HCT116 (cell line): ENCODE results near the gene MARCHF3. TPM values are rescaled to one million over a fixed set of nuclear protein-coding genes. Genes with fewer than 3 reads are reported as not detected.
"Not testable (repeated sequence)": the region's sequence is repeated elsewhere in the genome, so short reads cannot be mapped to it uniquely, and the experiment has no call there.

Source experiments
- ATAC-seq: fragments of 200-7000 bp; cut with Tn5 transposase; 2 replicates; pipeline ENCODE4 v1.9.1; 2020; ENCODE audit warnings: mild to moderate bottlenecking, moderate library complexity
- BruUV-seq: library from RNA; stranded (reverse); fragments of 400-500 nt; replicated peaks from 2 replicates; lab custom pipeline; 2021; lab: Mats Ljungman, UMichigan
- CTCF ChIA-PET: fragments of 300-600 bp; sonication (Branson Sonifier 250); formaldehyde crosslinking; loops from one replicate; lab custom pipeline; 2021; ENCODE audit warnings: antibody characterized with exemption; lab: Charles Lee
- POLR2A ChIA-PET: fragments of 300-600, 350-600 bp; sonication (Branson Sonifier 250); formaldehyde crosslinking; loops from one replicate; lab custom pipeline; 2021; ENCODE audit warnings: antibody characterized with exemption; lab: Charles Lee
- RAD21 ChIA-PET, 2 experiments: fragments of 300-600 bp; sonication (Branson Sonifier 250); formaldehyde crosslinking; loops; one replicate each; lab custom pipeline; 2023; ENCODE audit warnings: low total read pairs in 2 of 2; ENCODE audit not compliant: uncharacterized antibody in 2 of 2, unreplicated experiment in 2 of 2, low non-redundant PET in 1 of 2; lab: Charles Lee
- DNase-seq: peaks from one replicate; pipeline ENCODE4 v3.0.0-alpha.2; 2010; ENCODE audit warnings: low read depth, low spot score
- H2AFZ ChIP-seq: fragments of 200-600 bp; shearing (Covaris generic), sonication (generic); 2 replicates; pipeline ENCODE4 v1.6.1; 2017; ENCODE audit warnings: low read depth, mixed run types, mixed read lengths, antibody characterized with exemption, low read length; ENCODE audit not compliant: poor library complexity, severe bottlenecking
- H3K27ac ChIP-seq: 2 replicates; pipeline ENCODE4 v1.5.1; 2012; ENCODE audit warnings: low read depth, low read length
- H3K27me3 ChIP-seq: fragments of 200-600 bp; sonication (generic); 2 replicates; pipeline ENCODE4 v1.6.1; 2016; ENCODE audit warnings: mixed run types, low read length, mixed read lengths; ENCODE audit not compliant: insufficient read depth
- H3K36me3 ChIP-seq, 2 experiments: fragments of 200-500 bp in 1 of 2; fragments of 200-600 bp in 1 of 2; sonication (Bioruptor generic) in 1 of 2; sonication (generic) in 1 of 2; 2 replicates each; pipeline versions ENCODE4 v1.5.1 to v1.6.1; 2014 to 2016; ENCODE audit warnings: low read length in 2 of 2, inconsistent platforms in 1 of 2, mixed read lengths in 1 of 2, mixed run types in 1 of 2; ENCODE audit not compliant: insufficient read depth in 2 of 2, control insufficient read depth in 1 of 2
- H3K4me1 ChIP-seq, 2 experiments: fragments of 200-600 bp in 1 of 2; sonication (generic) in 1 of 2; 2 replicates each; pipeline versions ENCODE4 v1.5.1 to v1.6.1; 2012 to 2017; ENCODE audit warnings: low read length in 2 of 2, inconsistent platforms in 1 of 2, mild to moderate bottlenecking in 1 of 2, mixed read lengths in 1 of 2, mixed run types in 1 of 2, moderate library complexity in 1 of 2; ENCODE audit not compliant: insufficient read depth in 2 of 2, control insufficient read depth in 1 of 2
- H3K4me2 ChIP-seq: fragments of 200-600 bp; sonication (generic); 2 replicates; pipeline ENCODE4 v1.6.1; 2017; ENCODE audit warnings: mixed run types, low read length, mixed read lengths
- H3K4me3 ChIP-seq, 2 experiments: fragments of 200-600 bp in 1 of 2; sonication (generic) in 1 of 2; replicated peaks in 1 of 2; 2 replicates each; pipeline ENCODE4 v1.5.1; 2011 to 2016; ENCODE audit warnings: low read length in 2 of 2, control low read depth in 1 of 2, low read depth in 1 of 2, mild to moderate bottlenecking in 1 of 2, mixed read lengths in 1 of 2, mixed run types in 1 of 2
- H3K79me2 ChIP-seq: fragments of 200-600 bp; sonication (generic); 2 replicates; pipeline ENCODE4 v1.6.1; 2017; ENCODE audit warnings: mild to moderate bottlenecking, mixed run types, low read length, moderate library complexity, mixed read lengths; ENCODE audit not compliant: insufficient read depth
- H3K9ac ChIP-seq: fragments of 200-600 bp; sonication (generic); 2 replicates; pipeline ENCODE4 v1.6.1; 2016; ENCODE audit warnings: low read length, mixed read lengths
- H3K9me2 ChIP-seq: fragments of 200-600 bp; sonication (generic), shearing (Covaris generic); 2 replicates; pipeline ENCODE4 v1.6.1; 2017; ENCODE audit warnings: mixed run types, mild to moderate bottlenecking, moderate library complexity; ENCODE audit not compliant: insufficient read depth
- H3K9me3 ChIP-seq, 2 experiments: fragments of 200-500 bp in 1 of 2; fragments of 200-600 bp in 1 of 2; sonication (Bioruptor generic) in 1 of 2; sonication (generic) in 1 of 2; 2 replicates each; pipeline ENCODE4 v1.6.1; 2014 to 2017; ENCODE audit warnings: low read length in 2 of 2, mixed read lengths in 2 of 2, inconsistent platforms in 1 of 2, low read depth in 1 of 2, mild to moderate bottlenecking in 1 of 2, mixed run types in 1 of 2, moderate library complexity in 1 of 2; ENCODE audit not compliant: control insufficient read depth in 1 of 2, insufficient read depth in 1 of 2
- H4K20me1 ChIP-seq: fragments of 200-600 bp; sonication (generic), shearing (Covaris generic); 2 replicates; pipeline ENCODE4 v1.6.1; 2017; ENCODE audit warnings: mixed run types, mild to moderate bottlenecking, moderate library complexity; ENCODE audit not compliant: insufficient read depth
- ATF3 ChIP-seq: IDR thresholded peaks from 2 replicates; pipeline ENCODE4 v1.6.1; 2012
- CEBPB ChIP-seq: IDR thresholded peaks from 2 replicates; pipeline ENCODE4 v1.6.1; 2012; ENCODE audit warnings: low read depth
- CTCF ChIP-seq, 3 experiments: fragments of 200-600 bp in 1 of 3; sonication (generic) in 1 of 3; IDR thresholded peaks in 2 of 3; conservative IDR thresholded peaks in 1 of 3; 2 replicates each; pipeline ENCODE4 v1.5.1; 2012 to 2017; ENCODE audit warnings: low read depth in 2 of 3, low read length in 2 of 3, antibody characterized with exemption in 1 of 3, borderline replicate concordance in 1 of 3, control low read depth in 1 of 3, mild to moderate bottlenecking in 1 of 3, mixed read lengths in 1 of 3, mixed run types in 1 of 3, moderate library complexity in 1 of 3; ENCODE audit not compliant: insufficient read depth in 1 of 3
- EGR1 ChIP-seq: IDR thresholded peaks from 2 replicates; pipeline ENCODE4 v1.6.1; 2012; ENCODE audit warnings: low read depth
- EZH2 ChIP-seq: fragments of 200-600 bp; sonication (generic); IDR thresholded peaks from 2 replicates; pipeline ENCODE4 v1.6.1; 2017; ENCODE audit warnings: antibody characterized with exemption, mixed run types
- EZH2phosphoT487 ChIP-seq: fragments of 200-600 bp; IDR thresholded peaks from 2 replicates; pipeline ENCODE4 v1.6.1; 2018; ENCODE audit warnings: antibody characterized with exemption, borderline replicate concordance
- JUND ChIP-seq: IDR thresholded peaks from 2 replicates; pipeline ENCODE4 v1.6.1; 2012
- POLR2A ChIP-seq: IDR thresholded peaks from 2 replicates; pipeline ENCODE4 v1.7.0; 2011; ENCODE audit warnings: borderline replicate concordance; ENCODE audit not compliant: insufficient read depth, insufficient read length; ENCODE audit errors: extremely low read depth
- POLR2AphosphoS5 ChIP-seq: IDR thresholded peaks from 2 replicates; pipeline ENCODE4 v1.6.1; 2011; ENCODE audit warnings: mild to moderate bottlenecking, low read depth, low read length, moderate library complexity
- RAD21 ChIP-seq: IDR thresholded peaks from 2 replicates; pipeline ENCODE4 v1.6.1; 2012; ENCODE audit warnings: low read depth, mild to moderate bottlenecking
- SIN3A ChIP-seq: IDR thresholded peaks from 2 replicates; pipeline ENCODE4 v1.6.1; 2012; ENCODE audit warnings: low read depth
- SRF ChIP-seq: IDR thresholded peaks from 2 replicates; pipeline ENCODE4 v1.6.1; 2012; ENCODE audit warnings: low read depth
- TCF7L2 ChIP-seq: IDR thresholded peaks from 2 replicates; pipeline ENCODE4 v1.7.0; 2011; ENCODE audit warnings: borderline replicate concordance, inconsistent platforms; ENCODE audit not compliant: insufficient read depth, insufficient read length; ENCODE audit errors: extremely low read depth
- YY1 ChIP-seq: IDR thresholded peaks from 2 replicates; pipeline ENCODE4 v1.6.1; 2011; ENCODE audit warnings: low read length, low read depth, moderate library complexity, mild to moderate bottlenecking; ENCODE audit not compliant: insufficient replicate concordance; ENCODE audit errors: extremely low read depth
- ZFX ChIP-seq: fragments of 450-650 bp; IDR thresholded peaks from 2 replicates; pipeline ENCODE4 v1.6.1; 2017
- ZNF274 ChIP-seq: fragments of 200-500 bp; sonication (Bioruptor generic); IDR thresholded peaks from 2 replicates; pipeline ENCODE4 v1.6.1; 2014; ENCODE audit warnings: mild to moderate bottlenecking, low read depth, low read length, inconsistent platforms
- intact Hi-C: fragments of 100-400 bp; cut with micrococcal nuclease; formaldehyde crosslinking; loops from 2 replicates; pipeline ENCODE4 v1.10.0; 2022
- total RNA-seq: library from RNA; stranded (reverse); gene quantifications from one replicate; pipeline ENCODE4 v1.2.1, GENCODE V29; 2021; ENCODE audit not compliant: unreplicated experiment
- TF ChIP-seq, protein P1 (sequence below): IDR thresholded peaks from 2 replicates; pipeline ENCODE4 v1.6.1; 2011; ENCODE audit warnings: mild to moderate bottlenecking, low read length, moderate library complexity; ENCODE audit not compliant: insufficient replicate concordance; ENCODE audit errors: extremely low read depth
- TF ChIP-seq, protein P2 (sequence below): IDR thresholded peaks from 2 replicates; pipeline ENCODE4 v1.6.1; 2012

MARCHF3 gene
- total RNA-seq, 1 experiment from 2014 or later = 2.3 TPM

- H3K4me2 ChIP-seq, H3K27ac ChIP-seq, H4K20me1 ChIP-seq, H3K9me2 ChIP-seq, H3K9me3 ChIP-seq, ATAC-seq, H3K79me2 ChIP-seq, CTCF ChIA-PET, H3K27me3 ChIP-seq, DNase-seq, POLR2A ChIA-PET, RAD21 ChIA-PET, H3K9ac ChIP-seq, BruUV-seq, intact Hi-C loops, H2AFZ ChIP-seq, H3K4me3 ChIP-seq, H3K36me3 ChIP-seq, H3K4me1 ChIP-seq: not testable (repeated sequence)
These were observed 6.7 kb downstream of the MARCHF3 start for GRCh38 chr5:127023552-127024191.

GRCh38 chr5:127022846-127023245 is 7.5 kb downstream of the MARCHF3 start:
- no TSS peak for BruUV-seq
- H3K79me2 ChIP-seq = no peaks in the 10 kb centered on the region
- POLR2A ChIA-PET = no interaction called here

More at GRCh38 chr5:127022846-127023245, 7.5 kb downstream of the MARCHF3 start:
- Histone ChIP-seq H3K4me3 (no peak overlapping the region), H3K9ac (no peak overlapping the region), H2AFZ (no peak overlapping the region), H3K27me3 (no peaks in the 10 kb centered on the region), H3K4me2 (no peak overlapping the region), H3K4me1 (no peaks in the 10 kb centered on the region), H3K9me2 (no peaks in the 10 kb centered on the region), H3K36me3 (no peaks in the 10 kb centered on the region), H3K9me3 (no peaks in the 10 kb centered on the region), H4K20me1 (no peaks in the 10 kb centered on the region), H3K27ac (no peak overlapping the region)
- TF ChIP-seq YY1 (no peak), TCF7L2 (no peak), ZFX (no peak), EGR1 (no peak), EZH2phosphoT487 (no peak), CTCF (IDR thresholded peaks at IDR 0.05 in 2 of 3, conservative IDR thresholded peaks at IDR 0.05 in 1 of 3; ENCODE audit: borderline replicate concordance in 1 of 3, insufficient read depth in 1 of 3, low read depth in 2 of 3, low read length in 2 of 3) (no peak), ATF3 (no peak), CEBPB (no peak), POLR2A (no peak), JUND (no peak), SRF (no peak), SIN3A (no peak), ZNF274 (no peak), RAD21 (no peak), POLR2AphosphoS5 (no peak), EZH2 (no peak)
- TF ChIP-seq, protein P1, sequence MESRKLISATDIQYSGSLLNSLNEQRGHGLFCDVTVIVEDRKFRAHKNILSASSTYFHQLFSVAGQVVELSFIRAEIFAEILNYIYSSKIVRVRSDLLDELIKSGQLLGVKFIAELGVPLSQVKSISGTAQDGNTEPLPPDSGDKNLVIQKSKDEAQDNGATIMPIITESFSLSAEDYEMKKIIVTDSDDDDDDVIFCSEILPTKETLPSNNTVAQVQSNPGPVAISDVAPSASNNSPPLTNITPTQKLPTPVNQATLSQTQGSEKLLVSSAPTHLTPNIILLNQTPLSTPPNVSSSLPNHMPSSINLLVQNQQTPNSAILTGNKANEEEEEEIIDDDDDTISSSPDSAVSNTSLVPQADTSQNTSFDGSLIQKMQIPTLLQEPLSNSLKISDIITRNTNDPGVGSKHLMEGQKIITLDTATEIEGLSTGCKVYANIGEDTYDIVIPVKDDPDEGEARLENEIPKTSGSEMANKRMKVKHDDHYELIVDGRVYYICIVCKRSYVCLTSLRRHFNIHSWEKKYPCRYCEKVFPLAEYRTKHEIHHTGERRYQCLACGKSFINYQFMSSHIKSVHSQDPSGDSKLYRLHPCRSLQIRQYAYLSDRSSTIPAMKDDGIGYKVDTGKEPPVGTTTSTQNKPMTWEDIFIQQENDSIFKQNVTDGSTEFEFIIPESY = no peak
- TF ChIP-seq, protein P2, sequence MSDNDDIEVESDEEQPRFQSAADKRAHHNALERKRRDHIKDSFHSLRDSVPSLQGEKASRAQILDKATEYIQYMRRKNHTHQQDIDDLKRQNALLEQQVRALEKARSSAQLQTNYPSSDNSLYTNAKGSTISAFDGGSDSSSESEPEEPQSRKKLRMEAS = no peak
- intact Hi-C loops = no loop called here
- ATAC-seq (no peak), DNase-seq (no peak)
- ChIA-PET RAD21 (no interaction called here), CTCF (no interaction called here)
